K562 (cell line): ENCODE data around the gene CRABP1. TPM values are rescaled to one million over a fixed set of nuclear protein-coding genes. Genes with fewer than 3 reads are reported as not detected.

ENCODE experiments used
- MGA ChIP-seq: fragments of 450-650 bp; IDR thresholded peaks from 2 replicates; pipeline ENCODE4 v1.6.1; 2016; ENCODE audit warnings: mild to moderate bottlenecking, moderate library complexity
- PBX2 ChIP-seq, 2 experiments: IDR thresholded peaks in 1 of 2; conservative IDR thresholded peaks in 1 of 2; 2 replicates each; pipeline ENCODE4 v1.6.1; 2016; ENCODE audit warnings: low read depth in 2 of 2, mild to moderate bottlenecking in 1 of 2, missing compliant biosample characterization in 1 of 2, missing genetic modification characterization in 1 of 2, moderate library complexity in 1 of 2
- ZZZ3 ChIP-seq: fragments of 450-650 bp; IDR thresholded peaks from 2 replicates; pipeline ENCODE4 v1.6.1; 2016; ENCODE audit warnings: antibody characterized with exemption, mild to moderate bottlenecking, moderate library complexity
- polyA plus RNA-seq, 8 experiments: library from polyadenylated mRNA; depleted of rRNA in 4 of 8; stranded (reverse) in 5 of 8; unstranded in 3 of 8; fragments of >200 nt; fragmentation: Nextera tagmentation in 2 of 8; fragmentation: Illumina TruSeq in 1 of 8; extraction: Ambion mirVana in 2 of 8; extraction: Trizol in 1 of 8; gene quantifications; 2 replicates each; pipeline versions ENCODE4 v1.2.1 to v1.2.3, GENCODE V29; 2011 to 2014; ENCODE audit warnings: inconsistent platforms in 1 of 8, missing spikeins in 1 of 8
- total RNA-seq, 7 experiments: library from RNA; depleted of rRNA in 6 of 7; stranded (reverse); fragments of >200 nt in 6 of 7; fragmentation: Illumina TruSeq in 2 of 7; extraction: Trizol in 2 of 7; gene quantifications; 2 replicates each; pipeline versions ENCODE4 v1.2.1 to v1.2.3, GENCODE V29; 2011 to 2021; ENCODE audit warnings: low replicate concordance in 1 of 7

Gene CRABP1
- total and polyA plus RNA-seq, 9 of the 15 experiments (the other 6 are each of a cell fraction or from before 2014, with no cell fraction given): 0.60 TPM; not detected in 8

- TF ChIP-seq MGA (no peak), PBX2 (CRISPR knock-in tag; IDR thresholded peaks at IDR 0.05; ENCODE audit: low read depth) (no peak), PBX2 (tag; conservative IDR thresholded peaks at IDR 0.05; ENCODE audit: low read depth) (no peak), ZZZ3 (no peak)
Observed at GRCh38 chr15:78319588-78319987, 20.6 kb upstream of the CRABP1 start (continued).
